GM23248 (cell line): ENCODE data around the gene CORIN. TPM values are rescaled to one million over a fixed set of nuclear protein-coding genes. Genes with fewer than 3 reads are reported as not detected.

Source experiments
- DNase-seq: peaks from one replicate; pipeline ENCODE4 v3.0.0-alpha.2; 2015
- H2AFZ ChIP-seq: fragments of 200-600 bp; sonication (generic); 2 replicates; pipeline ENCODE4 v1.6.1; 2016; ENCODE audit warnings: antibody characterized with exemption
- H3F3A ChIP-seq: fragments of 200-600 bp; sonication (generic); 2 replicates; pipeline ENCODE4 v1.6.1; 2016; ENCODE audit warnings: mild to moderate bottlenecking, antibody characterized with exemption, mixed run types; ENCODE audit not compliant: insufficient read depth
- H3K27ac ChIP-seq: fragments of 200-600 bp; sonication (generic); 2 replicates; pipeline ENCODE4 v1.5.1; 2016; ENCODE audit warnings: mild to moderate bottlenecking
- H3K27me3 ChIP-seq: fragments of 200-600 bp; sonication (generic); replicated peaks from 2 replicates; pipeline ENCODE4 v1.6.1; 2016; ENCODE audit warnings: mild to moderate bottlenecking; ENCODE audit not compliant: insufficient read depth
- H3K36me3 ChIP-seq: fragments of 200-600 bp; sonication (generic); 2 replicates; pipeline ENCODE4 v1.6.1; 2016; ENCODE audit warnings: low read depth, mild to moderate bottlenecking
- H3K4me1 ChIP-seq: fragments of 200-600 bp; sonication (generic); 2 replicates; pipeline ENCODE4 v1.6.1; 2016; ENCODE audit warnings: mild to moderate bottlenecking; ENCODE audit not compliant: insufficient read depth
- H3K4me2 ChIP-seq: fragments of 200-600 bp; sonication (generic); one replicate; pipeline ENCODE4 v1.6.1; 2016; ENCODE audit warnings: mild to moderate bottlenecking; ENCODE audit not compliant: unreplicated experiment
- H3K4me3 ChIP-seq: fragments of 200-600 bp; sonication (generic); 2 replicates; pipeline ENCODE4 v1.5.1; 2016; ENCODE audit warnings: mild to moderate bottlenecking
- H3K79me2 ChIP-seq: fragments of 200-600 bp; sonication (generic); 2 replicates; pipeline ENCODE4 v1.6.1; 2016; ENCODE audit warnings: mild to moderate bottlenecking; ENCODE audit not compliant: insufficient read depth
- H3K9ac ChIP-seq: fragments of 200-600 bp; sonication (generic); 2 replicates; pipeline ENCODE4 v1.6.1; 2016; ENCODE audit warnings: mild to moderate bottlenecking
- H3K9me2 ChIP-seq: fragments of 200-600 bp; sonication (generic); 2 replicates; pipeline ENCODE4 v1.6.1; 2016; ENCODE audit warnings: mixed run types, mild to moderate bottlenecking, moderate library complexity; ENCODE audit not compliant: insufficient read depth
- H3K9me3 ChIP-seq: fragments of 200-600 bp; sonication (generic); one replicate; pipeline ENCODE4 v1.6.1; 2017; ENCODE audit warnings: low read depth
- H4K20me1 ChIP-seq: fragments of 200-600 bp; sonication (generic); 2 replicates; pipeline ENCODE4 v1.6.0; 2016; ENCODE audit not compliant: insufficient read depth
- EZH2 ChIP-seq: fragments of 200-600 bp; sonication (generic); IDR thresholded peaks from 2 replicates; pipeline ENCODE4 v1.6.1; 2018; ENCODE audit warnings: antibody characterized with exemption, mild to moderate bottlenecking; ENCODE audit not compliant: insufficient read depth, poor library complexity, severe bottlenecking
- EZH2phosphoT487 ChIP-seq: fragments of 200-600 bp; sonication (generic); IDR thresholded peaks from 2 replicates; pipeline ENCODE4 v1.6.1; 2018; ENCODE audit warnings: antibody characterized with exemption, moderate library complexity, mild to moderate bottlenecking, low read depth; ENCODE audit not compliant: insufficient read depth
- WGBS, 2 experiments: methylation state at CpG; one replicate each; pipeline ENCODE4 v1.1.6; 2015 to 2017; ENCODE audit warnings: low lambda C conversion rate in 2 of 2, low coverage in 1 of 2; ENCODE audit errors: missing lambda C conversion rate in 2 of 2; 5-methylcytosine and 5-hydroxymethylcytosine counted together
- in situ Hi-C: fragments of 300-500 bp; cut with MboI; formaldehyde crosslinking; loops from 2 replicates; pipeline ENCODE4 v1.15.0; 2020
- polyA plus RNA-seq: library from polyadenylated mRNA; unstranded; fragments of >200 nt; fragmentation: Nextera tagmentation; extraction: Ambion mirVana; gene quantifications from 2 replicates; pipeline ENCODE4 v1.2.1, GENCODE V29; 2016
- total RNA-seq: library from RNA; depleted of rRNA; stranded (reverse); fragments of >200 nt; shearing (Covaris generic); gene quantifications from 2 replicates; pipeline ENCODE4 v1.2.3, GENCODE V29; 2014

The CORIN gene
- total and polyA plus RNA-seq, 2 experiments from 2014 or later, result 0.70 to 0.86 TPM

GRCh38 chr4:47733302-47734175 is 104.3 kb downstream of the CORIN start:
- no peak overlapping the region for H3K4me3 ChIP-seq
- no peaks in the 10 kb centered on the region for H3K4me1 ChIP-seq
- H3K4me2 ChIP-seq, result no peak overlapping the region
- H3K27me3 ChIP-seq, result peaks cover 12% of the 10 kb centered on the region
- in situ Hi-C loops, result no loop called here
- TF ChIP-seq EZH2phosphoT487 (no peak), EZH2 (no peak)
- H3K36me3 ChIP-seq, result no peaks in the 10 kb centered on the region
- no peaks in the 10 kb centered on the region for H3K9me2 ChIP-seq
- no peak overlapping the region for H2AFZ ChIP-seq
- no peak overlapping the region for H3K9ac ChIP-seq
- 55 to 57% methylated on average over 9 of the region's 9 CpGs for WGBS, 2 experiments
- no peaks in the 10 kb centered on the region for H3F3A ChIP-seq
- H4K20me1 ChIP-seq, result no peaks in the 10 kb centered on the region
- DNase-seq, result no peak
- no peak overlapping the region for H3K27ac ChIP-seq
- no peaks in the 10 kb centered on the region for H3K79me2 ChIP-seq
- H3K9me3 ChIP-seq, result no peaks in the 10 kb centered on the region

- Histone ChIP-seq H2AFZ (no peak overlapping the region), H3K4me1 (no peaks in the 10 kb centered on the region), H3K9me3 (no peaks in the 10 kb centered on the region), H3K27me3 (peaks cover 15% of the 10 kb centered on the region), H4K20me1 (no peaks in the 10 kb centered on the region), H3K4me2 (no peak overlapping the region), H3K9me2 (no peaks in the 10 kb centered on the region), H3K4me3 (no peak overlapping the region), H3F3A (no peaks in the 10 kb centered on the region), H3K36me3 (no peaks in the 10 kb centered on the region), H3K79me2 (no peaks in the 10 kb centered on the region), H3K9ac (no peak overlapping the region), H3K27ac (no peak overlapping the region)
- WGBS, 2 experiments, result 54 to 60% methylated on average over 3 of the region's 3 CpGs
- no peak for DNase-seq
- in situ Hi-C loops, result no loop called here
- no peak for TF ChIP-seq EZH2
- TF ChIP-seq EZH2phosphoT487, result no peak
Observed at GRCh38 chr4:47731182-47731581, 106.7 kb downstream of the CORIN start.

- no peak overlapping the region for H3K4me3 ChIP-seq
- H3K79me2 ChIP-seq, result no peaks in the 10 kb centered on the region
- no peaks in the 10 kb centered on the region for H4K20me1 ChIP-seq
- H3K36me3 ChIP-seq, result no peaks in the 10 kb centered on the region
- H3K27ac ChIP-seq, result no peak overlapping the region
- H3K9ac ChIP-seq, result no peak overlapping the region
- peaks cover 15% of the 10 kb centered on the region for H3K27me3 ChIP-seq
- no peak overlapping the region for H3K4me2 ChIP-seq
- no peak for DNase-seq
- H3K9me3 ChIP-seq, result no peaks in the 10 kb centered on the region
- WGBS, 2 experiments, result 1 to 6% methylated on average over 6 of the region's 6 CpGs
- H3F3A ChIP-seq, result no peaks in the 10 kb centered on the region
- no peaks in the 10 kb centered on the region for H3K4me1 ChIP-seq
- H3K9me2 ChIP-seq, result no peaks in the 10 kb centered on the region
- no peak overlapping the region for H2AFZ ChIP-seq
- in situ Hi-C loops, result no loop called here
- no peak for TF ChIP-seq EZH2phosphoT487
- TF ChIP-seq EZH2, result no peak
Observed at GRCh38 chr4:47729131-47729680, 108.7 kb downstream of the CORIN start.

- H3K4me1 ChIP-seq, result no peaks in the 10 kb centered on the region
- H3K27me3 ChIP-seq, result peaks cover 5% of the 10 kb centered on the region; the same call in 1 of the 2 replicates
- no peaks in the 10 kb centered on the region for H3K9me3 ChIP-seq
- TF ChIP-seq EZH2phosphoT487 (no peak), EZH2 (no peak)
- no peak overlapping the region for H3K9ac ChIP-seq
- no peak for DNase-seq
- no peak overlapping the region for H3K4me3 ChIP-seq
- H3K9me2 ChIP-seq, result no peaks in the 10 kb centered on the region
- no peak overlapping the region for H3K4me2 ChIP-seq
- no peaks in the 10 kb centered on the region for H4K20me1 ChIP-seq
- no peaks in the 10 kb centered on the region for H3F3A ChIP-seq
- H2AFZ ChIP-seq, result no peak overlapping the region
- 72 to 75% methylated on average over 5 of the region's 5 CpGs for WGBS, 2 experiments
- H3K79me2 ChIP-seq, result no peaks in the 10 kb centered on the region
- in situ Hi-C loops, result no loop called here
- no peak overlapping the region for H3K27ac ChIP-seq
- H3K36me3 ChIP-seq, result no peaks in the 10 kb centered on the region
Observed at GRCh38 chr4:47721892-47722575, 115.8 kb downstream of the CORIN start.
